SH-SY5Y (cell line): ENCODE results near the gene INSYN1.

ENCODE experiments used
- GATA2 ChIP-seq: IDR thresholded peaks from 2 replicates; pipeline ENCODE4 v1.6.1; 2011; ENCODE audit warnings: mild to moderate bottlenecking, low read depth, low read length
- GATA3 ChIP-seq: IDR thresholded peaks from 2 replicates; pipeline ENCODE4 v1.6.1; 2011; ENCODE audit warnings: low read depth, mild to moderate bottlenecking, low read length, moderate library complexity

DNA sequence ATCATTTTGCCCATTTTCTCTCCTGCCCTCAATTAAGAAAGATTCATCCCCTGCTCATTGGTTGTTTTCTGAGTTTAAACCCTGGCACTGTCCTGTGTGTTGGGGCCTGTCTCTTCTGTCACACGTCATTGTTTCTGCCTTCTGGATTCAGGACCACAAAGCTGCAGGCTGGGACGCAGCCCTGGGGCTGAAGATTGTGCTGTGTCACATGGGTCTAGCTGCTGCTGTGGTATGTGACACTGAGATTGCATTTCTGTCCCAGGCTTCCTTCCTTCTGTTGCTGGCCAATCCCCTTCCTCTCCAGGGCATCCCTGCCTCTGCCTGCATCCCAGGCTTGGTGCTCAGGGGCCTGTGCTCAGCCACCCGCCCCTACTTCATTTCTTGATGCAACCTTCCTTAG lies 28.9 kb downstream of the INSYN1 start:
- no peak for TF ChIP-seq GATA3
- TF ChIP-seq GATA2 = no peak
